AG10803 (cell line): ENCODE results near the gene NPC1L1.

ENCODE experiments used
- DNase-seq: peaks from one replicate; pipeline ENCODE4 v3.0.0; 2010; ENCODE audit warnings: low read depth
- H3K4me3 ChIP-seq: 2 replicates; pipeline ENCODE4 v1.5.1; 2011; ENCODE audit warnings: mild to moderate bottlenecking, low read length, control low read depth
- TF ChIP-seq, protein P1 (sequence below): conservative IDR thresholded peaks from 2 replicates; pipeline ENCODE4 v1.5.1; 2011; ENCODE audit warnings: mild to moderate bottlenecking, low read length, control low read depth, inconsistent platforms

Gene NPC1L1

DNA sequence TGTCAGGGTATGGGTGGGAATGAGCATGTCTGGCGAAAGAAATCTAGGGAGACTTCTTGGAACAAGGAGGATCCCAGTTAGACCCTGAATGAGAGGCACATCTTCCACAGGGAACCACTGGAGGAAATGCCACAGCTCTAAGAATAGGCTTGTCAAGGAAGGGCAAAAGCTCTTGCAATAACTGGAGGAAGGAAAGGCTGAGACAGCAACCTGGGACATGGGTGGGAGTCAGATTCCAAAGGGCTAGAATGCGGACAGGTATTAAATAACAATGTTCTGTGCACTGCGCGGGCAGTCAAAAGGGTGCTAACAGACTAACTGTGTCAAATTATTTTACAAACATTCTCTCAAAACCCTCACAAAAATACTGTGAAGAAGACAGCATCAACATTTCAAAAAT, 55.1 kb downstream of the NPC1L1 start:
- TF ChIP-seq, protein P1, sequence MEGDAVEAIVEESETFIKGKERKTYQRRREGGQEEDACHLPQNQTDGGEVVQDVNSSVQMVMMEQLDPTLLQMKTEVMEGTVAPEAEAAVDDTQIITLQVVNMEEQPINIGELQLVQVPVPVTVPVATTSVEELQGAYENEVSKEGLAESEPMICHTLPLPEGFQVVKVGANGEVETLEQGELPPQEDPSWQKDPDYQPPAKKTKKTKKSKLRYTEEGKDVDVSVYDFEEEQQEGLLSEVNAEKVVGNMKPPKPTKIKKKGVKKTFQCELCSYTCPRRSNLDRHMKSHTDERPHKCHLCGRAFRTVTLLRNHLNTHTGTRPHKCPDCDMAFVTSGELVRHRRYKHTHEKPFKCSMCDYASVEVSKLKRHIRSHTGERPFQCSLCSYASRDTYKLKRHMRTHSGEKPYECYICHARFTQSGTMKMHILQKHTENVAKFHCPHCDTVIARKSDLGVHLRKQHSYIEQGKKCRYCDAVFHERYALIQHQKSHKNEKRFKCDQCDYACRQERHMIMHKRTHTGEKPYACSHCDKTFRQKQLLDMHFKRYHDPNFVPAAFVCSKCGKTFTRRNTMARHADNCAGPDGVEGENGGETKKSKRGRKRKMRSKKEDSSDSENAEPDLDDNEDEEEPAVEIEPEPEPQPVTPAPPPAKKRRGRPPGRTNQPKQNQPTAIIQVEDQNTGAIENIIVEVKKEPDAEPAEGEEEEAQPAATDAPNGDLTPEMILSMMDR, result no peak
- DNase-seq, result no peak
- H3K4me3 ChIP-seq, result no peak overlapping the region

DNA sequence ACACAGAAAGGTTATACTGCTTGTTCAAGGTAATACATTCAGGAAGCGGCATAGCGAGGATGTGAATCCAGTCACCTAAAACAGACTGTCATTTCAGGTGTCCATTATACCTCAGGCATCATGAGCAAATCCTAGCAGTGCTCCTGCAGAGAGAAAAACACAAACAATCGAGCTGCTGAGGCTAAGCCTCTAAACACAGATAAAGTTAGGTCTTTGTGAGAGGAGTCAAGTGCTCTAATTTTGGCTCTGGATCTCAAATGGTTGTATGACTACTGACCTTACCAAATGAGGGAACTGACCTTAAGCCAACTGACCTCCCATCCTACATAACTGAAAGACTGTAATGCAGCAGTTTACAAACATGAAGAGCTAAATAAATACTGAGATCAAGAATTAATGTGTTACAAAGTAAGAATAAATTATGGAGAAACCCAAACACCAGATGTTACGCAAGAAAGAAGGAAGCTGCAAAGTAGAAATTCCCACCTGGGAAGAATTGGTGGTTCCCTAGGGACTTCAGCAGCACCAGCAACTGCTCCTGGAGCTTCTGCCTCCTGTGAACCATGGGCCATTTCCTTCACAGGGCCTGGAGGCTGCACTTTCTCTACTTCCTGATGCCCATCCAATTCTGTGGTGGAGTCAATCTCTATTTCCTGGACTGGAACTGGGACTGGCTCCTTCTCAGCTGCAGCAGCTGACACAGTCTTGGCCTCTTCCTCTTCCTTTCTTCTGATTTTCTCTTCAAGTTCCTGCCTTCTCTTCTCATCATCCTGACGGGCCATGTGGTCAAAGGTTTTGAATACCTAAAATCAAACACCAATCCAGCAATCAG, 56.4 kb downstream of the NPC1L1 start:
- TF ChIP-seq, protein P1, result no peak
- DNase-seq, result no peak
- H3K4me3 ChIP-seq, result no peak overlapping the region

DNA sequence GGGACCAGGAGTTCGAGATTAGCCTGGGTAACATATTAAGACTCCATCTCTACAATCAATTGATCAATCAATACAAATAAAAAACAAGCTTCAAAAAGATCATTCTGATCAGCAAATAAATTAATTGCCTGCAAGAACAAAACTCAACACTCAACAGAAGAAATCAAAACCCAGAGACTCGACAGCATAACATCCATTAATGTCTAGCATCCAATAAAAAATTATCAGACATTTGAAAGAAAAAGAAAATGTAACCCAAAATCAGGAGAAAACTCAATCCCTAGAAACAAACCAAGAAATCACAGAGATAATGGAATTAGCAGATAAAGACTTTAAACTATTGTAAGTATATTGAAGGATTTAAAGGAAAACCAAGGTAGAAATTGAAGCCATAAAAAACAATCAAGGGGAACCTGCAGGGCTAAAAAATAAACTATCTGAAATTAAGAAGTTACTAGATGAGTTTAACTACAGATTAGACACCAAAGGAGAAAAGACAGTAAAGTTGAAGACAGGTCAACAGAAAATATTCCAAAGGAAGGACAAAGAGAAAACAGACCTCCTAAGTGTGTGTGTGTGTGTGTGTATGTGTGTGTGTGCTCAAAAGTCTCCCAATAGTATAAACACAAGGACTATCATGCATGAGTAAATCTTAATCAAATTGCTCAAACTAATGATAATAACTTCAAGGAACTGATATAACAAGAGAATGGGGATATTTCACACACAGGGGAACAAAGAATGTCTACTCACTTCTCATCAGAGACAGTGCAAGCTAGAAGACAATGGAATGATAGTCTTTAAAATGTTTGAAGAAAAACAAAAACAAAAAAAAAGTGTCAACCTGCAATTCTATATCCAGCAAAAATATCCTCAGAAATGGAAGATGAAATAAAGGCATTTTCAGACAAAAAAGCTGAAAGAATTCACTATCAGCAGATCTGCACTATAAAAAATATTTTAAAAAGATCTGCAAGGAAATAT, 58.3 kb downstream of the NPC1L1 start:
- no peak for DNase-seq
- TF ChIP-seq, protein P1, result no peak
- no peak overlapping the region for H3K4me3 ChIP-seq

DNA sequence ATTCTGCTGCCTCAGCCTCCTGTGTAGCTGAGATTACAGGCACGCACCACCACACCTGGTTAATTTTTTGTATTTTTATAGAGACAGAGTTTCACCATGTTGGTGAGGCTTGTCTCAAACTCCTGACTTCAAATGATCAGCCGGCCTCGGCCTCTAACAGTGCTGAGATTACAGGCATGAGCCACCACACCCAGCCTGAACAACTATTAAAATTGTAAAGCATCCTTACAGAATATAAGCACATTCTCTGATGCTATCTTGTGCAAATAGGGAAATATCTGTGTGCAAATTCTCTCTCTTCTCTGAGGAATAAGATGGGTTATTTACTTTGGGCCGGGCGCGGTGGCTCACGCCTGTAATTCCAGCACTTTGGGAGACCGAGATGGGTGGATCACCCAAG, 63.2 kb downstream of the NPC1L1 start:
- no peak overlapping the region for H3K4me3 ChIP-seq
- no peak for DNase-seq
- TF ChIP-seq, protein P1, result no peak

DNA sequence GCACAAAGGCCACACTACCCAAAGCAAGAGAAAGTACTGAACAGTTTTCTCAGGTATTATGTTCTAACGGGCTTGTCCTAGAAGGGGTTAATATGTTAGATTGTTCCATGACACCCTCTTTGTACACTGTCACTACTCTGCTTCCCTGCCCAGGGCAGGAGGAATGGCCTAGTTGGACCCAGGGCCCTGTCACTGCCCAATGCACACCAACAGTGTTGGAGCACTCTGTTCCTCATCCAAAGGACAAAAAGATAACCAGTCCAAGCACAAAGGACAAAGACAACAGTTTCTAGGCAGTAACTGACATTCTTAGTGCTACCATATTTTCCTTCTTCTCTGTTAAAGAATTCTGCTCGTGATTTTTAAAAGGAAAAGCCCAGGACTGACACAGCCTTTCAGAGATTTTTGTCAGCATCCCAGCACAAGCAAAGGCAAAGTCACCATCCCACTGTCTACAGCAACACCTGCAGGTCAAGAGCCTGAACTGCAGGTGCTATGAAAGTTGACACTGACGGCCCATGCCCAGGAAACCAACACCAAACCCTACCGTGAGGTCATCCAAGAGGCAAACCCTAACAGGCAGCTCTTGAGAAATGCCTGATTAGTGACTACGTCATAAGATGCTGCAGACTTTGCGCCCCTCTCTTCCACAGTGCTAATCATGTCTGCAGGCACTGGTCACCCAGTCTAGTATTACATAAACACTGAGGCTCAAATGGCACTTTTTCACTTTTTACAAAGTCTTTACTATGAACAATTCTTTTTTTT, 63.9 kb downstream of the NPC1L1 start:
- peak; percentile 78 for DNase-seq
- no peak overlapping the region for H3K4me3 ChIP-seq
- TF ChIP-seq, protein P1, result peak; percentile 100

DNA sequence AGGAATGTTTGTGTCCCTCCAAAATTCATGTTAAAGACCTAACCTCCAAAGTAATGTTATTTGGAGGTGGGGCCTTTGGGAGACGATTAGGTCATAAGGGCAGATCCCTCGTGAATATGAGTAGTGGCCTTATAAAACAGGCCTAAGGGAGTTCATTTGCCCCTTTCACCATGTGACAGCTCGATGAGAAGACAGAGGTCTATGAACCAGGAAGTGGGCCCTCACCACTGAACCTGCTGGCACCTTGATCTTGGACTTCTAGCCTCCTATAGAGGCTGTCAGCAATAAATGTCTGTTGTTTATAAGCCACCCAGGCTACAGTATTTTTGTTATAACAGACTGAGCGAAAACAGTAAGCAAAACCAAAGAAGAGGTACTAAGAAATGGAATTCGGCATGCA, 64.8 kb downstream of the NPC1L1 start:
- no peak overlapping the region for H3K4me3 ChIP-seq
- TF ChIP-seq, protein P1, result no peak
- DNase-seq, result no peak
